ENCODE measurements around the gene RS1. TPM values are rescaled to one million over a fixed set of nuclear protein-coding genes. Genes with fewer than 3 reads are reported as not detected.

Gene RS1
- total RNA-seq: not detected in 2 replicates

GRCh38 chrX:18672008-18672407, at the start of gene RS1:
TSS of gene RS1 (minus strand) at chrX:18672108. CDS start at chrX:18672068, 40 bp downstream.

GRCh38 chrX:18707426-18708049, 35.6 kb upstream of the RS1 start, which contains the start of gene PPEF1:
TSS of gene PPEF1 (plus strand) at chrX:18707645. CDS start at chrX:18707781, 136 bp downstream.

Other genes starting within 250 kb of the RS1 start
- gene CDKL5, start 246.5 kb downstream of the RS1 start, total RNA-seq: 9.0 and 11.8 TPM in 2 replicates
- gene PPEF1, start 35.5 kb upstream of the RS1 start, total RNA-seq: not detected in 2 replicates